Right hindlimb (tissue), 1 donor: ENCODE measurements around the gene MAD1L1.

Source experiments
- DNase-seq: peaks from one replicate; pipeline ENCODE4 v3.0.0-alpha.2; 2018

The MAD1L1 gene

GRCh38 chr7:1946025-1946772 is 286.5 kb downstream of the MAD1L1 start:
- no peak for DNase-seq

- DNase-seq = no peak
These were observed 287.2 kb downstream of the MAD1L1 start for GRCh38 chr7:1945558-1945957.

- DNase-seq = no peak
These were observed 288.0 kb downstream of the MAD1L1 start for GRCh38 chr7:1944619-1945210.

GRCh38 chr7:1943933-1944618 is 288.7 kb downstream of the MAD1L1 start:
- no peak for DNase-seq

- DNase-seq = no peak
These were observed 289.4 kb downstream of the MAD1L1 start for GRCh38 chr7:1943326-1943725.

- no peak for DNase-seq
These were observed 289.8 kb downstream of the MAD1L1 start for GRCh38 chr7:1942941-1943289.

GRCh38 chr7:1942243-1942940 is 290.4 kb downstream of the MAD1L1 start:
- DNase-seq = no peak

- no peak for DNase-seq
These were observed 291.1 kb downstream of the MAD1L1 start for GRCh38 chr7:1941464-1942242.

- DNase-seq = no peak
These were observed 291.9 kb downstream of the MAD1L1 start for GRCh38 chr7:1940863-1941262.

GRCh38 chr7:1940402-1940786 is 292.4 kb downstream of the MAD1L1 start:
- peak; percentile 61 for DNase-seq

GRCh38 chr7:1939434-1940401 is 293.0 kb downstream of the MAD1L1 start:
- DNase-seq = no peak

GRCh38 chr7:1938788-1939433 is 293.8 kb downstream of the MAD1L1 start:
- DNase-seq = no peak

- DNase-seq = no peak
These were observed 295.5 kb downstream of the MAD1L1 start for GRCh38 chr7:1937252-1937605.

- DNase-seq = no peak
These were observed 296.1 kb downstream of the MAD1L1 start for GRCh38 chr7:1936531-1937251.

- DNase-seq = no peak
These were observed 296.8 kb downstream of the MAD1L1 start for GRCh38 chr7:1936006-1936310.

GRCh38 chr7:1935176-1936005 is 297.4 kb downstream of the MAD1L1 start:
- DNase-seq = no peak

- DNase-seq = no peak
These were observed 298.0 kb downstream of the MAD1L1 start for GRCh38 chr7:1934756-1935155.

GRCh38 chr7:1934017-1934416 is 298.7 kb downstream of the MAD1L1 start:
- DNase-seq = no peak

GRCh38 chr7:1933066-1933750 is 299.5 kb downstream of the MAD1L1 start:
- DNase-seq = no peak
